GM18858 (cell line): ENCODE measurements around the gene CACNA2D4.
"Not testable (repeated sequence)": the region's sequence is repeated elsewhere in the genome, so short reads cannot be mapped to it uniquely, and the experiment has no call there.

ENCODE experiments used
- ATAC-seq: cut with Tn5 transposase; IDR thresholded peaks from one replicate; pipeline ENCODE4 v1.9.1; 2021; ENCODE audit not compliant: unreplicated experiment

CACNA2D4 gene

DNA sequence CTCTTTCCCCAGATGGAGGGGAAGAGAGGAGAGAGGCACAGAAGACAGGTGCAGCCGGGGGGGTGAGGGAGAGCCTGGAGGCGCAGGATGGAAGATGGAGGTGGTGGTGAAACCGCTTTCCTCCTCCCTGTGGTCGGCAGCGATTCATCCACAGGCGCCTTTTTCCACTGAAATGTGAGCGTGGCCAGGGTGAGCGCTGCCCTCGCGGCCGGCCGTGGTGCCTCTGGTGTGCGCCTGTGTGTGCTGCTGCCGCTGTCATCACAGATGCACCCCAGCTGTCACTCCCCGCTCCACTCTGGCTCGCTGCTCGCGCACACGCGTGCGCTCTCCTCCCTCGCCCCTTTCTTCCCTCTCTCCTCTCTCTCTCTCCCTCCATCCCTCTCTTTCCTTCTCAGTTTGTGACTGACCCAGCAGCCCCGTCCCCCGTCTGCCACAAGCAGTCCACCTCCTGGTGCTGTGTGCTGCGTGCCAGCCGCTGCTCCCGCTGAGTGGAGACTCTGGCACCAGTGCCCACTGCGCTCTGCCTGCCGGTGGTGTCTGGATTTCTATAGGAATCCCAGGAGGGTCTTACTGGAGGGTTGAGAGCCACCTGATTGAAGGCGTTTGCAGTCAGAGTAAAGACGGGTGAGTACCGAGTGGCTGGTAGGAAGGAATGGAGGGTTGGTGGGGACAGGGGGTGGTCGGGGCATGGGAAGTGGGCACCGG is 98.1 kb downstream of the CACNA2D4 start, which contains the start of gene LRTM2:
Gene LRTM2 (plus strand): TSS at position 375 of the 705 bp plus-strand sequence. CDS start 7,584 bp downstream, outside the sequence.
- no peak for ATAC-seq

- ATAC-seq = no peak
Measured at GRCh38 chr12:1819571-1819970, 98.9 kb downstream of the CACNA2D4 start.

DNA sequence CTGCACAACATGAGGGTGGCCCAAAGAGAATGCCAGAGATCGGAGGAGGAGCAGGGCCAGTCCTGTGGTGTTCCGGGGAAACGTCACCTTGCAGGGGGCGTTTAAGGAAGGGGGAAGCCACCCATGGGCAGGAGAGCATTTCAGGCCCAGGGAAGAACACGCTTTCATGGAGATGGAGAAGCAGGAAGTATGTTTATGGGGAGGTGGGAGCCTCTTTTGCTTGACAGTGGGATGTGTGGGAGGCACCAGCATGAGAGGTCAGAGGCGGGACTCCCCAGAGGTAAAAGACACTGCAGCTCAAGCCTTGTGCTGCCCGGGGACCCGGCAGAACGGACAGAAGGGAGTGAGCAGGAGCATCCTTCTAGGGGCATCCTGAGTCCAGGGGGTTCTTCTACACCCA is 99.4 kb downstream of the CACNA2D4 start:
- no peak for ATAC-seq

DNA sequence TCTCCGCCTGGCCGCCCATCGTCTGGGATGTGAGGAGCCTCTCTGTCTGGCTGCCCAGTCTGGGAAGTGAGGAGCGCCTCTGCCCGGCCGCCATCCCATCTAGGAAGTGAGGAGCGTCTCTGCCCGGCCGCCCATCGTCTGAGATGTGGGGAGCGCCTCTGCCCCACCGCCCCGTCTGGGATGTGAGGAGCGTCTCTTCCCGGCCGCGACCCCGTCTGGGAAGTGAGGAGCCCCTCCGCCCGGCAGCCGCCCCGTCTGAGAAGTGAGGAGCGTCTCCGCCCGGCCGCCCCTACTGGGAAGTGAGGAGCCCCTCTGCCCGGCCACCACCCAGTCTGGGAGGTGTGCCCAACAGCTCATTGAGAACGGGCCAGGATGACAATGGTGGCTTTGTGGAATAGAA is 100.5 kb downstream of the CACNA2D4 start:
- not testable (repeated sequence) for ATAC-seq

DNA sequence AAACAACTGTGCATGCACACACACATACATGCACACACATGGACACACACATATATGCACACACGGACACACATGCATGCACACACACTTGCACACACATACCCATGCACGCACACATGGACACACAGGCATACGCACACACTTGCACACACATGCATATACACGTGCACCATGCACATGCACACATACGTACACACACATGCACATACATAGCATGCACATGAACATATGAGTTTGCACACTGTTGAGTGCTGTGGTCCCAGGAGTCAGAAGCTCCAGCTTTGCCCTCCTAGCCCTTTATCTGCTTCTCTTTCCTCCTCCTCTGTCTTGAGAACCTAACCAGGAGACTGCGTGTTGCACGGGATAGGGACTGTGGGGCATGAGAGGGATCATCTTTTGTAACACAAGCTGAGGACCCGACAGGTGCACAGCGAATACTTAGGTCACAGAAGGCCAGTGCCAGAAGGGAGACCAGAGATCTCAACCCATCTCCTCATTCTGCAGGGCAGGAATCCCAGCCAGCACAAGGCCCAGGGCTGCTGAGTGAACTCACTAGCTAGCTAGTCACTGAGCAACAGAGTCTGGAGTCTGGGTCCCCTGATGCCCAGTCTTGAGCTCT is 101.6 kb downstream of the CACNA2D4 start:
- no peak for ATAC-seq

DNA sequence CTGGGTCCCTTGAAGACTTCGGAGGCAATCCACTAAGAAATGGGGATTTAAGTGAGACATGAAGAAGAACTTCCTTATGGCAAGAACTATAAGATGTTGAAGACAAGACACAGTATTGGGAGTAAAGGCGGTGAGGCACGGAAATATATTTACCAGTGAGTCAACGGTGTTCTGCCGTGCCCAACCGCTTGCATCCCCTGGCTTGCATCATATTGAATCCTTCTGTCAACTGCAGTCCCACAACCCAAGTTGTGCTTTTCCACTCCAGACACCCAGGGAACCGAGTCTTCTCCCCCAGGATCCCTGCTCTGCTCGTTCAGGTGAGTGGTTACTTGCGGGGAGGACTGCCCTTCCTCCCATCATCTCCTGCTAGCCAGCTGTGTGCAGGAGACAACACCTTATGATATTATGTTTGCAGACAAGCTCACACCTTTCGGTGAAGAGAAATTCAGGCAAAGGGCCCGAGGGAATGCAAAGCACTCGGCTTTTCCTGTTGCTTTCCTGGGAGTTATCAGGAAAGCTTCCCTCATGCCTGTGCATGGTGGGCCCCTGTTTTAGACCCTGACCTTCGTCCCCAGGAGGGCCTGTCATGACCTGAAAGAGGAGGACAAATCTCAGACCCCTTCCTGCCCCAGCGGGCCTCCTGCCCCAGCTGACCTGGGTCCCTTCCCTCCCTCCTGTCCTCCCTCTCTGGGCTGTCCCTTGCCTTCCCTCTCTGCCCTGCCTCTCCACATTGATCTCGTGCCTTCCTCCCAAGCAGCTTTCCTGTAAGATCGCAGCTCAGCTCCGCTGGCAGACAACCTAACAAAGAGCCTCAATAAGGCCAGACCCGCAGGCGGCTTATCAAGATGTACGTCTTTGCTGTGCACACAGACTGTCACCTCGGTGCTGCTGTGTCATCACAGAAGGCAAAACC is 102.4 kb downstream of the CACNA2D4 start:
- ATAC-seq = no peak

GRCh38 chr12:1815108-1815507 is 103.3 kb downstream of the CACNA2D4 start:
- no peak for ATAC-seq

GRCh38 chr12:1814266-1814665 is 104.2 kb downstream of the CACNA2D4 start:
- ATAC-seq = no peak

DNA sequence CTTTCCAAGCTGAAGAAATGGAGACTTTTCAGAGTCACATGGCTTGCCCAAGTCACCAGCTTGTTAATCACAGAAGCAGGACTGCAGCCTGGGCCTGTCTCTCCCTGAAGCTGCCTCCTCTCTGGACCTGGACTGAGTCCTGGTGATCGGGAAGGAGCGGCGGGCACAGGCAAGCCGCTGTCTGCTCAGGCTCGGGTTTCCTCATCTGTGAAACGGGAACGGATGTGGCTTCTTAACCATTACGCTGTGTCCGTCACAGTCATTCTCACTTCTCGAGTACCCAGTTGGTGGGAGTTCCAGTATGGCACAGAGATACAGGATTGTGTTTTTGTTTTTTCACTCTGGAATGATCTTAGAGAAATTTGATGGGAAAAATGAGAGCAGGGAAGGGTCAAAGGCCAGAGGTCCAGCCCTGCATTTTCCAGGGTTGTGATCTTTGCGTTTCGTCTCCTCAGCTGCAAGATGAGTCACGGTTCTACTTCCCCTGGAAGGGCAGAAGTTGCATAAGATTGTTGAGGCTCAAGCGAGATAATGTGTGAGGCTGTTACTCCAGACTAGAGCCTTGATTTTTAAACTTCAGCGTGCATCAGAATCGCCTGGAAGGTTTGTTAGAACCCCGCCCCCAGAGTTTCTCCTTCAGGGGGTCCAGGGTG is 105.7 kb downstream of the CACNA2D4 start:
- ATAC-seq = no peak

DNA sequence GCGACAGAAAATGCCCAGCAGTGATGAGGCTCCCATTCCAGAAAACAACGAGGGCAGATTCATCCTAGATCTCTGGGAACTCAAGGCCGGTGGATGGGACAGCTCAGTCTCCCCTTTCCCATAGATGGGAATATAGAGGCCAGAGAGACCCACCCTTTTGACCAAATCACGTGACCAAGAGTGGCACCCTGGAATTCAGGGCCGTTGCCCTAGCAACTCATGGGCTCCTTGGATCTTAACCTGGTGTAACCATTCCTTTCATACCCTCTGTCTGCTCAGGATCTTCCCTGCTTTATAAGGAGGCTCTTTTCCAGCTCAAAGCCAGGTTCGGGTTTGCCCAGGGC is 106.5 kb downstream of the CACNA2D4 start:
- ATAC-seq = no peak

GRCh38 chr12:1811281-1811947 is 107.0 kb downstream of the CACNA2D4 start:
- no peak for ATAC-seq

- ATAC-seq = no peak
Measured at GRCh38 chr12:1810931-1811280, 107.5 kb downstream of the CACNA2D4 start.

GRCh38 chr12:1810201-1810930 is 108.1 kb downstream of the CACNA2D4 start:
- no peak for ATAC-seq

GRCh38 chr12:1809591-1810190 is 108.8 kb downstream of the CACNA2D4 start:
- ATAC-seq = no peak

DNA sequence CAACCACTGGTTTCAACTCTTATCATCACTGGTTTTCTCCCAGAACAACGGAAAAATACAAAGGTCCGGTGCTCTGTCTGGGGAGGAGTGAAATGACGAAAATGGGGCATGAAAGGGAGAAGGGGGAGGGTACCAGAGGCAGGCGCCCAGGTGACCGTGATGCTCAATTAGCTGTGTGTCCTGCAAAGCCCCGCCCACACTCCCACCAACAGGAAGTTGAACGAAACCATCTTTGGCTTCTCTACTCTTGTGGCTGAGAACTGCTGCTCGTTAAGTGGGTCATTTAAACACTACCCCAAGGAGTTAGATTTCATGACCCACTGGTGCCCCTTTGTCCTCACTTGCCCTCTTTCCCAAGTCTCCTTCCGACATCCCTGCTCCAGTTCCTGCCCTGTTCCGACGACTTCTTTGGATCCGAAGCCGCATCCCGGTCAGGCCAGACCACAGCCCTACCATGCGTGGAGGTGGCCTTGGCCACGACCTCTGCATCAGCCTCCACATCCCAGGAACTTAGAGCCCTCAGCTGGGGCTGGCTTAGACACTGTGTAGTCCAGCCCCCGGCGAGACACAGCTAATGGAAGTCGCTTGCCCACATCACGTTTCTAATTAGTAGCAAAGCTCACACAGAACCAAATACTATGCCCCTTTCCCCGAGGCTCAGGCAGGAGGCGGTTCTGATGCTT is 109.5 kb downstream of the CACNA2D4 start:
- no peak for ATAC-seq

- no peak for ATAC-seq
Measured at GRCh38 chr12:1808036-1808797, 110.2 kb downstream of the CACNA2D4 start.

DNA sequence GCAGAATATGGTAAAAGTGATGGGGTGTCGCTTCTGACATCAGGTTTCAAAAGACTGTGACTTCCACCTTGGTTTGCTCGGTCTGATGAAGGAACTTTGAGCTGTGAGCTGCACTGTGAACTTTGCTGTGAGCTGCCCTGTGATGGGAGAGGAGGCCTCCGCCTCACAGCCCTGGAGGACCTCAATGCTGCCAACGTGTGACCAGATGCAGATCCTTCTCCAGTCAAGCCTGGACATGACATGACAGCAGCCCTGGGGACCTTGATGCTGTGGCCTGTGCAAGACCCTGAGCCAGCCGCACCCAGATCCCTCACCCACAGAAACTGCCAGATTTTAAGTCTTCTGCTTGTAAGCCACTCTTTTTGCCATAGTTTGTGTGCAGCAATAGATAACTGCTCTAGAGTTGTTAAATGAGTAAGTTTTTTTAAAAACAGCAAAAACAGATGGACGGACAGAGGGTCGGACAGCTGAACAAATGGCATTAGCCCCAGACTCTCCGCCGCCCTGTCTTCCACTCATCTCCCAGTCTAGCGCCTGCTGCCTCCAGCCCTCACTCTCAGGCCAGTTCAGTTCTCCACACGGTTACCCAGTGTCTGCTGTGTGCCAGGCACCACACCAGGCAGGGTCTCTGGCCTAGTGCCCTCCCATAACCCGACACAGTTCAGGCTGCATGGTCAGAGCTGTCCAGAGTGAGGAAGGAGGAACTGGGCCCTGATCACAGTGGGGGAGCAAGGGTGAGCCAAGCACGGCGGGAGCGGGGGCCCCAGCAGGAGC is 111.2 kb downstream of the CACNA2D4 start:
- no peak for ATAC-seq
